Erythroblast (primary cell): ENCODE data around the gene ABCA13.

Experiments
- GATA1 ChIP-seq: IDR thresholded peaks from 2 replicates; pipeline ENCODE4 v1.6.1; 2011; ENCODE audit warnings: low read depth, mild to moderate bottlenecking, control low read depth, low read length, moderate library complexity
- POLR2A ChIP-seq: IDR thresholded peaks from 2 replicates; pipeline ENCODE4 v1.6.1; 2011; ENCODE audit warnings: mild to moderate bottlenecking, low read length

GRCh38 chr7:48188776-48189520 is 17.7 kb downstream of the ABCA13 start:
- TF ChIP-seq POLR2A (no peak), GATA1 (no peak)
